ENCODE results near the gene XXYLT1.

DNA sequence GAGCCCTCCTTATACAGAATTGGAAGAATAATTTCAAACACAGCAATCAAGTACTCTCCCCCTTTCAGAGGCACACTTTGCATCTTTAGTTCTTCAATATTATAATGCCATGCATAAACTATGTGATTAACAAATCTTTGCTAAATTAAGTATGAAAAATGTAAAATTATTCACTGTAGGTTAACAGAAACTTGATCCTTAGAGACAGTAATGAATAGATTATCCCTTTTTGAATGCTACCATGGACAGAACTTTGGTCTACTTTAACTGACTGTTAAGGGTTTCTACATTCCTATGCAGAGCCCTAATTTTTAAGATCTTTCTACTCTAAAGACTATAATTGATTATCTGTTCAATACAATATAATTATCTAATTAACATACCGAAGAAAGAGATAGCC, 25.7 kb upstream of the XXYLT1 start:
- TF ChIP-seq CTCF (optimal IDR thresholded peaks at IDR 0.05 in 1 of 3, IDR thresholded peaks at IDR 0.05 in 1 of 3, conservative IDR thresholded peaks at IDR 0.05 in 1 of 3; ENCODE audit: extremely low read depth in 1 of 3, insufficient read depth in 2 of 3, low read length in 3 of 3) (no peak), EZH2 (IDR thresholded peaks at IDR 0.05; ENCODE audit: low read length) (no peak)
